Right cardiac atrium (tissue), 5 donors: ENCODE measurements around the gene WDFY2. TPM values are rescaled to one million over a fixed set of nuclear protein-coding genes. Genes with fewer than 3 reads are reported as not detected.

Source experiments
- ATAC-seq, 2 donors: fragments of 200-7000 bp; cut with Tn5 transposase; one replicate each; pipeline versions ENCODE4 v1.8.0 to v1.9.1; 2020; ENCODE audit warnings: moderate library complexity in 2 of 2, mild to moderate bottlenecking in 1 of 2
- DNase-seq, 3 donors: peaks; one replicate each; pipeline ENCODE4 v3.0.0-alpha.2; 2020
- H3K27ac ChIP-seq: one replicate; pipeline ENCODE4 v1.5.1; 2013; ENCODE audit warnings: mild to moderate bottlenecking, low read length, control low read depth, moderate library complexity
- H3K27me3 ChIP-seq: one replicate; pipeline ENCODE4 v1.6.1; 2013; ENCODE audit not compliant: control insufficient read depth, insufficient read depth
- H3K4me1 ChIP-seq: one replicate; pipeline ENCODE4 v1.6.1; 2013; ENCODE audit warnings: low read length; ENCODE audit not compliant: control insufficient read depth, insufficient read depth
- H3K4me3 ChIP-seq: one replicate; pipeline ENCODE4 v1.5.1; 2013; ENCODE audit warnings: low read length, control low read depth
- H3K9me3 ChIP-seq: one replicate; pipeline ENCODE4 v1.6.1; 2013; ENCODE audit warnings: low read length; ENCODE audit not compliant: control insufficient read depth
- WGBS: extraction: QIAGEN DNeasy Blood & Tissue Kit; methylation state at CpG from one replicate; pipeline ENCODE4 v1.1.7; 2013; 5-methylcytosine and 5-hydroxymethylcytosine counted together
- intact Hi-C, 4 donors: fragments of 100-400 bp; cut with DNase I; formaldehyde crosslinking; loops; one replicate each; pipeline versions ENCODE4 v1.11.0 to v1.14.0; 2022 to 2023
- polyA plus RNA-seq: library from polyadenylated mRNA; stranded (reverse); fragments of 200-250 nt; gene quantifications from one replicate; pipeline ENCODE4 v1.2.3, GENCODE V29; 2013
- total RNA-seq, 4 donors: library from RNA; stranded (reverse); fragmentation: NEBNext Ultra II Directional; extraction: Animal tissue kit (Norgen Biotek cat#: 25700); gene quantifications; one replicate each; pipeline ENCODE4 v1.2.1, GENCODE V29; 2021
- donor health status: healthy with polysubstance abuse.
- donor health status: DM: no; HTN: yes; CAD: no.
- donor health status: DM: no; HTN: no; CAD: no.
- donor health status: DM: no; HTN: yes; CAD: no; lungs with severe emphysema.
- donor health status: DM: yes; HTN: yes; CAD: no.

The WDFY2 gene
- total and polyA plus RNA-seq, 5 donors: 2.6 to 7.9 (median 5.8) TPM

GRCh38 chr13:51764184-51765141, 180.2 kb downstream of the WDFY2 start:
- 33% methylated on average over 12 of the region's 12 CpGs for WGBS

GRCh38 chr13:51765142-51765515, 180.9 kb downstream of the WDFY2 start:
- ATAC-seq (no peak), DNase-seq (no peak)
- 80% methylated on average over 4 of the region's 4 CpGs for whole genome bisulfite sequencing
- Histone ChIP-seq H3K27me3 (no peaks in the 10 kb centered on the region), H3K4me1 (peaks cover 18% of the 10 kb centered on the region), H3K9me3 (no peaks in the 10 kb centered on the region), H3K27ac (peak overlapping the region; percentile 91), H3K4me3 (no peak overlapping the region)
- intact Hi-C loops: no loop called here

More at GRCh38 chr13:51764184-51765141, 180.2 kb downstream of the WDFY2 start:
- H3K4me3 ChIP-seq: no peak overlapping the region
- H3K27me3 ChIP-seq: no peaks in the 10 kb centered on the region
- ATAC-seq (peak; percentile 90 to 94), DNase-seq (peak; percentile 70 to 94 (median 89))
- H3K9me3 ChIP-seq: no peaks in the 10 kb centered on the region
- H3K4me1 ChIP-seq: peaks cover 16% of the 10 kb centered on the region
- intact Hi-C loops: no loop called here
- H3K27ac ChIP-seq: peak overlapping the region; percentile 100

- peak in 1 of 3 donors; percentile 16 for DNase-seq
- intact Hi-C loops: no loop called here
- H3K4me3 ChIP-seq: no peak overlapping the region
- H3K27ac ChIP-seq: no peak overlapping the region
- 92% methylated on average over 8 of the region's 8 CpGs for WGBS
- H3K27me3 ChIP-seq: no peaks in the 10 kb centered on the region
- peaks cover 21% of the 10 kb centered on the region for H3K4me1 ChIP-seq
- H3K9me3 ChIP-seq: no peaks in the 10 kb centered on the region
- ATAC-seq: no peak
These were observed 182.8 kb downstream of the WDFY2 start for GRCh38 chr13:51767100-51767499.

GRCh38 chr13:51768378-51768921, 184.2 kb downstream of the WDFY2 start:
- ATAC-seq: peak; percentile 23 to 51
- Histone ChIP-seq H3K9me3 (no peaks in the 10 kb centered on the region), H3K27ac (peak overlapping the region; percentile 69), H3K27me3 (no peaks in the 10 kb centered on the region), H3K4me3 (no peak overlapping the region), H3K4me1 (peaks cover 21% of the 10 kb centered on the region)
- 40% methylated on average over 15 of the region's 15 CpGs for WGBS
- DNase-seq: peak; percentile 37 to 78 (median 67)
- intact Hi-C loops: no loop called here

- H3K27ac ChIP-seq: peak overlapping the region; percentile 69
- WGBS: 88% methylated on average over 19 of the region's 19 CpGs
- H3K9me3 ChIP-seq: no peaks in the 10 kb centered on the region
- DNase-seq (peak in 2 of 3 donors; percentile 54 to 60), ATAC-seq (no peak)
- intact Hi-C loops: no loop called here
- H3K4me1 ChIP-seq: peaks cover 21% of the 10 kb centered on the region
- no peak overlapping the region for H3K4me3 ChIP-seq
- no peaks in the 10 kb centered on the region for H3K27me3 ChIP-seq
These were observed 184.7 kb downstream of the WDFY2 start for GRCh38 chr13:51768976-51769375.

GRCh38 chr13:51769455-51770127, 185.3 kb downstream of the WDFY2 start:
- Histone ChIP-seq H3K27ac (peak overlapping the region; percentile 69), H3K4me1 (peaks cover 18% of the 10 kb centered on the region), H3K4me3 (no peak overlapping the region), H3K27me3 (no peaks in the 10 kb centered on the region), H3K9me3 (no peaks in the 10 kb centered on the region)
- DNase-seq (peak; percentile 66 to 93 (median 81)), ATAC-seq (peak; percentile 87 to 89)
- WGBS: 35% methylated on average over 11 of the region's 11 CpGs
- intact Hi-C loops: no loop called here

GRCh38 chr13:51770160-51770559, 185.9 kb downstream of the WDFY2 start:
- intact Hi-C loops: no loop called here
- ATAC-seq (no peak), DNase-seq (peak in 1 of 3 donors; percentile 35)
- H3K27ac ChIP-seq: peak overlapping the region; percentile 94
- H3K9me3 ChIP-seq: no peaks in the 10 kb centered on the region
- H3K4me1 ChIP-seq: peaks cover 15% of the 10 kb centered on the region
- H3K27me3 ChIP-seq: no peaks in the 10 kb centered on the region
- H3K4me3 ChIP-seq: no peak overlapping the region
- WGBS: 94% methylated on average over 6 of the region's 6 CpGs

- no peak overlapping the region for H3K4me3 ChIP-seq
- no peaks in the 10 kb centered on the region for H3K27me3 ChIP-seq
- WGBS: 91% methylated on average over 11 of the region's 11 CpGs
- intact Hi-C loops: no loop called here
- H3K4me1 ChIP-seq: peaks cover 15% of the 10 kb centered on the region
- no peaks in the 10 kb centered on the region for H3K9me3 ChIP-seq
- DNase-seq (peak in 2 of 3 donors; percentile 41 to 54), ATAC-seq (no peak)
- peak overlapping the region; percentile 94 for H3K27ac ChIP-seq
These were observed 186.6 kb downstream of the WDFY2 start for GRCh38 chr13:51770681-51771417.

- no peaks in the 10 kb centered on the region for H3K27me3 ChIP-seq
- no peaks in the 10 kb centered on the region for H3K9me3 ChIP-seq
- ATAC-seq (peak; percentile 26 to 42), DNase-seq (peak in 1 of 3 donors; percentile 59)
- no peak overlapping the region for H3K4me3 ChIP-seq
- peaks cover 15% of the 10 kb centered on the region for H3K4me1 ChIP-seq
- 78% methylated on average over 17 of the region's 17 CpGs for WGBS
- intact Hi-C loops: no loop called here
- H3K27ac ChIP-seq: no peak overlapping the region
These were observed 187.3 kb downstream of the WDFY2 start for GRCh38 chr13:51771418-51772104.

GRCh38 chr13:51772105-51772455, 187.8 kb downstream of the WDFY2 start:
- no peaks in the 10 kb centered on the region for H3K27me3 ChIP-seq
- H3K4me1 ChIP-seq: peaks cover 15% of the 10 kb centered on the region
- no peak overlapping the region for H3K27ac ChIP-seq
- ATAC-seq: no peak
- intact Hi-C loops: no loop called here
- no peaks in the 10 kb centered on the region for H3K9me3 ChIP-seq
- DNase-seq: no peak
- 84% methylated on average over 9 of the region's 9 CpGs for WGBS
- no peak overlapping the region for H3K4me3 ChIP-seq
